Fibroblast of gingiva (primary cell): ENCODE measurements around the gene PKN1.

Experiments used
- DNase-seq: peaks from one replicate; pipeline ENCODE4 v3.0.0-alpha.2; 2011; ENCODE audit warnings: low read depth

The PKN1 gene

GRCh38 chr19:14467391-14467790 is 34.3 kb downstream of the PKN1 start:
- DNase-seq = no peak

GRCh38 chr19:14467816-14468215 is 34.7 kb downstream of the PKN1 start:
- DNase-seq = no peak

GRCh38 chr19:14470031-14470876 is 37.1 kb downstream of the PKN1 start:
- DNase-seq = no peak

GRCh38 chr19:14471436-14472187 is 38.5 kb downstream of the PKN1 start:
- DNase-seq = no peak

GRCh38 chr19:14472202-14472938 is 39.3 kb downstream of the PKN1 start:
- DNase-seq = peak; percentile 32

GRCh38 chr19:14473073-14473977 is 40.2 kb downstream of the PKN1 start:
- DNase-seq = no peak

- DNase-seq = no peak
Observed at GRCh38 chr19:14473978-14474578, 41.0 kb downstream of the PKN1 start.

- DNase-seq = no peak
Observed at GRCh38 chr19:14474827-14475226, 41.7 kb downstream of the PKN1 start.

- no peak for DNase-seq
Observed at GRCh38 chr19:14475251-14476073, 42.4 kb downstream of the PKN1 start, which contains the start of gene PTGER1. TSS of gene PTGER1 (minus strand) at chr19:14475354. CDS start at chr19:14474320, 1,034 bp downstream.

- no peak for DNase-seq
Observed at GRCh38 chr19:14476327-14476672, 43.2 kb downstream of the PKN1 start.

- DNase-seq = peak; percentile 77
Observed at GRCh38 chr19:14476673-14477401, 43.7 kb downstream of the PKN1 start.

- DNase-seq = no peak
Observed at GRCh38 chr19:14477418-14478112, 44.5 kb downstream of the PKN1 start.

GRCh38 chr19:14478113-14478545 is 45.0 kb downstream of the PKN1 start:
- no peak for DNase-seq

GRCh38 chr19:14479309-14479974 is 46.3 kb downstream of the PKN1 start:
- no peak for DNase-seq

GRCh38 chr19:14479975-14480699 is 47.0 kb downstream of the PKN1 start:
- no peak for DNase-seq

GRCh38 chr19:14480700-14481079 is 47.6 kb downstream of the PKN1 start:
- DNase-seq = no peak

GRCh38 chr19:14482172-14482941 is 49.3 kb downstream of the PKN1 start:
- no peak for DNase-seq
